ENCODE data around the gene LNX1.

Gene LNX1

GRCh38 chr4:53573696-53574095, 17.6 kb downstream of the LNX1 start:
- DNase-seq (ENCODE audit: low read depth in 1 of 2, low spot score in 1 of 2), result no peak

- no peak for DNase-seq (ENCODE audit: low read depth in 1 of 2, low spot score in 1 of 2)
Observed at GRCh38 chr4:53572600-53572994, 18.7 kb downstream of the LNX1 start.

GRCh38 chr4:53571936-53572599, 19.2 kb downstream of the LNX1 start:
- DNase-seq (ENCODE audit: low read depth in 1 of 2, low spot score in 1 of 2), result no peak

GRCh38 chr4:53563824-53564223, 27.5 kb downstream of the LNX1 start:
- DNase-seq (ENCODE audit: low read depth in 1 of 2, low spot score in 1 of 2), result no peak

GRCh38 chr4:53562409-53562808, 28.9 kb downstream of the LNX1 start:
- DNase-seq (ENCODE audit: low read depth in 1 of 2, low spot score in 1 of 2), result no peak

GRCh38 chr4:53559021-53559620, 32.2 kb downstream of the LNX1 start:
- no peak for DNase-seq (ENCODE audit: low read depth in 1 of 2, low spot score in 1 of 2)

- DNase-seq (ENCODE audit: low read depth in 1 of 2, low spot score in 1 of 2), result no peak
Observed at GRCh38 chr4:53558065-53558801, 33.1 kb downstream of the LNX1 start.

- DNase-seq (ENCODE audit: low read depth in 1 of 2, low spot score in 1 of 2), result no peak
Observed at GRCh38 chr4:53557669-53558064, 33.6 kb downstream of the LNX1 start.

- DNase-seq (ENCODE audit: low read depth in 1 of 2, low spot score in 1 of 2), result no peak
Observed at GRCh38 chr4:53556651-53557050, 34.6 kb downstream of the LNX1 start.

GRCh38 chr4:53553486-53554210, 37.6 kb downstream of the LNX1 start:
- no peak for DNase-seq (ENCODE audit: low read depth in 1 of 2, low spot score in 1 of 2)

- no peak for DNase-seq (ENCODE audit: low read depth in 1 of 2, low spot score in 1 of 2)
Observed at GRCh38 chr4:53552711-53553110, 38.6 kb downstream of the LNX1 start.

GRCh38 chr4:53551958-53552357, 39.3 kb downstream of the LNX1 start:
- no peak for DNase-seq (ENCODE audit: low read depth in 1 of 2, low spot score in 1 of 2)

- no peak for DNase-seq (ENCODE audit: low read depth in 1 of 2, low spot score in 1 of 2)
Observed at GRCh38 chr4:53551281-53551864, 39.9 kb downstream of the LNX1 start.

- DNase-seq (ENCODE audit: low read depth in 1 of 2, low spot score in 1 of 2), result no peak
Observed at GRCh38 chr4:53548662-53549061, 42.6 kb downstream of the LNX1 start.

- no peak for DNase-seq (ENCODE audit: low read depth in 1 of 2, low spot score in 1 of 2)
Observed at GRCh38 chr4:53547983-53548382, 43.3 kb downstream of the LNX1 start.

- DNase-seq (ENCODE audit: low read depth in 1 of 2, low spot score in 1 of 2), result no peak
Observed at GRCh38 chr4:53545942-53546581, 45.2 kb downstream of the LNX1 start.

- DNase-seq (ENCODE audit: low read depth in 1 of 2, low spot score in 1 of 2), result no peak
Observed at GRCh38 chr4:53545273-53545672, 46.0 kb downstream of the LNX1 start.

- no peak for DNase-seq (ENCODE audit: low read depth in 1 of 2, low spot score in 1 of 2)
Observed at GRCh38 chr4:53543561-53543960, 47.7 kb downstream of the LNX1 start.

- DNase-seq (ENCODE audit: low read depth in 1 of 2, low spot score in 1 of 2), result no peak
Observed at GRCh38 chr4:53541577-53542206, 49.6 kb downstream of the LNX1 start.

GRCh38 chr4:53538756-53539155, 52.5 kb downstream of the LNX1 start:
- no peak for DNase-seq (ENCODE audit: low read depth in 1 of 2, low spot score in 1 of 2)
